ENCODE data around the gene LHFPL6. TPM values are rescaled to one million over a fixed set of nuclear protein-coding genes. Genes with fewer than 3 reads are reported as not detected.

LHFPL6 gene
- total and polyA plus RNA-seq, 8 donors = 50.5 to 113 (median 80.2) TPM

GRCh38 chr13:39414339-39414738 lies 188.7 kb downstream of the LHFPL6 start:
- no peak overlapping the region for H3K27ac ChIP-seq
- TF ChIP-seq CTCF (IDR thresholded peaks at IDR 0.05) = no peak
- no peaks in the 10 kb centered on the region for H3K36me3 ChIP-seq
- intact Hi-C loops (cut with DNase I) = loop anchor here in 1 of 2 donors (10.0 kb wide), 1 partner anchor 200 kb away; no protein-coding TSS in a partner anchor
- DNase-seq (no peak), ATAC-seq (no peak)
- no peaks in the 10 kb centered on the region for H3K9me3 ChIP-seq
- no peak overlapping the region for H3K4me3 ChIP-seq
- H3K4me1 ChIP-seq = peaks cover 0 to 27% of the 10 kb centered on the region in 2 donors
- no peaks in the 10 kb centered on the region for H3K27me3 ChIP-seq

DNA sequence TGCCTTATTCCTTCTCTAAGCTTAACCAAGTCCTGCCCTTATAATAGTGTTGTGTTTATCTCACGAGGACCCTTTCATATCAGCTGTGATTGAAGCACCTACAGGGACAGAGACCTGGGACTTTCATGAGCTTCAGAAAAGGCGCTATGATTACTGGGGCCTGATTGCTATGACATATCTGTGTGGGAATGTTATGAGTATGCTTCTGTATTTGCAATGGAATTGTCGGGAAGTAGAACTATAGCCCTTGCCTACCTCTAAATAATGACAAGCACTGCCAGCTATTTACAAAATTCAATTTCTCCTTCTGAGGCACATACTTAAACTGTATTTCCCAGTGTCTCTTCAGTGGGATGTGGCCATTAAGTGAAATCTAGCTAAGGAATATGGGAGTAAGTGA lies 191.5 kb downstream of the LHFPL6 start:
- no peaks in the 10 kb centered on the region for H3K9me3 ChIP-seq
- no peak for DNase-seq

GRCh38 chr13:39410964-39411363 lies 192.0 kb downstream of the LHFPL6 start:
- intact Hi-C loops (cut with DNase I) = loop anchor here in 1 of 2 donors (10.0 kb wide), 1 partner anchor 204 kb away; no protein-coding TSS in a partner anchor
- H3K4me3 ChIP-seq = no peak overlapping the region
- DNase-seq (no peak), ATAC-seq (no peak)
- H3K4me1 ChIP-seq = peaks cover 0 to 37% of the 10 kb centered on the region in 2 donors
- H3K27me3 ChIP-seq = no peaks in the 10 kb centered on the region
- TF ChIP-seq CTCF (IDR thresholded peaks at IDR 0.05) = no peak
- H3K36me3 ChIP-seq = no peaks in the 10 kb centered on the region
- no peak overlapping the region for H3K27ac ChIP-seq
- no peaks in the 10 kb centered on the region for H3K9me3 ChIP-seq

More for the DNA sequence above, 191.5 kb downstream of the LHFPL6 start:
- H3K27ac ChIP-seq = no peak overlapping the region
- no peak overlapping the region for H3K4me3 ChIP-seq
- no peak for TF ChIP-seq CTCF (IDR thresholded peaks at IDR 0.05)
- intact Hi-C loops (cut with DNase I) = loop anchor here in 1 of 2 donors (10.0 kb wide), 1 partner anchor 203 kb away; no protein-coding TSS in a partner anchor
- peaks cover 0 to 37% of the 10 kb centered on the region in 2 donors for H3K4me1 ChIP-seq
- no peaks in the 10 kb centered on the region for H3K27me3 ChIP-seq
- ATAC-seq = no peak
- H3K36me3 ChIP-seq = no peaks in the 10 kb centered on the region

GRCh38 chr13:39410096-39410901 lies 192.7 kb downstream of the LHFPL6 start:
- H3K27ac ChIP-seq = no peak overlapping the region
- DNase-seq = peak in 2 of 4 donors; percentile 34 to 62

More at GRCh38 chr13:39410096-39410901, 192.7 kb downstream of the LHFPL6 start:
- Histone ChIP-seq H3K4me3 (no peak overlapping the region), H3K4me1 (peaks cover 0 to 31% of the 10 kb centered on the region in 2 donors), H3K27me3 (no peaks in the 10 kb centered on the region), H3K9me3 (no peaks in the 10 kb centered on the region), H3K36me3 (no peaks in the 10 kb centered on the region)
- ATAC-seq = peak; percentile 31
- no peak for TF ChIP-seq CTCF (IDR thresholded peaks at IDR 0.05)
- intact Hi-C loops (cut with DNase I) = loop anchor here in 1 of 2 donors (10.0 kb wide), 1 partner anchor 205 kb away; no protein-coding TSS in a partner anchor
